Activated CD4-positive, CD25-positive, alpha-beta regulatory T cell treated with anti-CD3 and anti-CD28 coated beads, Interleukin-2, amount 50 U/mL, for 24 hours (primary cell): ENCODE results near the gene SNN.

Experiments
- ATAC-seq, 2 donors: fragments of 150-1000 bp; cut with Tn5 transposase; one replicate each; pipeline ENCODE4 v1.10.0; 2021; ENCODE audit warnings: mild to moderate bottlenecking in 1 of 2, moderate library complexity in 1 of 2

Gene SNN

GRCh38 chr16:11705311-11706025, 37.2 kb downstream of the SNN start:
- ATAC-seq: no peak

GRCh38 chr16:11706180-11706742, 38.0 kb downstream of the SNN start:
- ATAC-seq: no peak

GRCh38 chr16:11707679-11708197, 39.5 kb downstream of the SNN start:
- ATAC-seq: no peak

- no peak for ATAC-seq
Measured at GRCh38 chr16:11708421-11708820, 40.2 kb downstream of the SNN start.

- no peak for ATAC-seq
Measured at GRCh38 chr16:11711662-11712061, 43.4 kb downstream of the SNN start.

- no peak for ATAC-seq
Measured at GRCh38 chr16:11712122-11712521, 43.9 kb downstream of the SNN start.

GRCh38 chr16:11715246-11715947, 47.1 kb downstream of the SNN start:
- ATAC-seq: no peak

- ATAC-seq: no peak
Measured at GRCh38 chr16:11716336-11716735, 48.1 kb downstream of the SNN start.

- ATAC-seq: no peak
Measured at GRCh38 chr16:11717811-11718210, 49.6 kb downstream of the SNN start.

GRCh38 chr16:11719171-11719570, 50.9 kb downstream of the SNN start:
- no peak for ATAC-seq

GRCh38 chr16:11719762-11720161, 51.5 kb downstream of the SNN start:
- no peak for ATAC-seq

- ATAC-seq: no peak
Measured at GRCh38 chr16:11721781-11722467, 53.7 kb downstream of the SNN start.

- ATAC-seq: no peak
Measured at GRCh38 chr16:11722468-11722808, 54.2 kb downstream of the SNN start.

GRCh38 chr16:11725457-11725856, 57.2 kb downstream of the SNN start:
- no peak for ATAC-seq

GRCh38 chr16:11726008-11726407, 57.8 kb downstream of the SNN start:
- ATAC-seq: no peak

GRCh38 chr16:11727796-11728543, 59.7 kb downstream of the SNN start:
- ATAC-seq: peak; percentile 89 to 95
